ENCODE results near the gene FAM204A.

The FAM204A gene

DNA sequence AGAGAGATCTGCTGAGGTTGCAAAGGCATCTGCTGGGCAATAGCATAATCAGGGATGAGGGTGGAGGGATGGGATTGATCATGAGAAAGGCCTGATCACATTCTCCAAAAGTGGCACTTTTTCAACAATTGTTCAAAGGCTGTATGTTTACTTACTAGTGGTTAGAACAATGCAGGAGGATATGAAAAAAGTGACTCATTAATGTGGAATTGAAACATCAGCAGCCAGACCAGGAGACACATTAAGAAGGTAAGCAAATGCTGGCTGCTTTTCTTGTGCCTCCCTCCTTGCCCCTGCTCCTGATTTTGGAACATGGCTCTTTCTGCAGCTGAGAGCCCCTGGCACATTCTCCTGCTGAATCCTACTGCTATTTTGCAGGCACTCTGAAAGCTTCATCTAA, 63.5 kb downstream of the FAM204A start:
- DNase-seq = no peak
- Histone ChIP-seq H3K9me3 (peaks cover 0 to 8% (median 0%) of the 10 kb centered on the region in 3 donors), H3K27me3 (peaks cover 0 to 6% of the 10 kb centered on the region in 2 donors), H3K4me3 (no peak overlapping the region), H3K36me3 (no peaks in the 10 kb centered on the region), H3K4me1 (no peaks in the 10 kb centered on the region), H3K27ac (no peak overlapping the region)
- intact Hi-C loops (cut with DNase I; ENCODE audit: low total_unique reads) = no loop called here
- TF ChIP-seq, protein P1, sequence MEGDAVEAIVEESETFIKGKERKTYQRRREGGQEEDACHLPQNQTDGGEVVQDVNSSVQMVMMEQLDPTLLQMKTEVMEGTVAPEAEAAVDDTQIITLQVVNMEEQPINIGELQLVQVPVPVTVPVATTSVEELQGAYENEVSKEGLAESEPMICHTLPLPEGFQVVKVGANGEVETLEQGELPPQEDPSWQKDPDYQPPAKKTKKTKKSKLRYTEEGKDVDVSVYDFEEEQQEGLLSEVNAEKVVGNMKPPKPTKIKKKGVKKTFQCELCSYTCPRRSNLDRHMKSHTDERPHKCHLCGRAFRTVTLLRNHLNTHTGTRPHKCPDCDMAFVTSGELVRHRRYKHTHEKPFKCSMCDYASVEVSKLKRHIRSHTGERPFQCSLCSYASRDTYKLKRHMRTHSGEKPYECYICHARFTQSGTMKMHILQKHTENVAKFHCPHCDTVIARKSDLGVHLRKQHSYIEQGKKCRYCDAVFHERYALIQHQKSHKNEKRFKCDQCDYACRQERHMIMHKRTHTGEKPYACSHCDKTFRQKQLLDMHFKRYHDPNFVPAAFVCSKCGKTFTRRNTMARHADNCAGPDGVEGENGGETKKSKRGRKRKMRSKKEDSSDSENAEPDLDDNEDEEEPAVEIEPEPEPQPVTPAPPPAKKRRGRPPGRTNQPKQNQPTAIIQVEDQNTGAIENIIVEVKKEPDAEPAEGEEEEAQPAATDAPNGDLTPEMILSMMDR (IDR thresholded peaks at IDR 0.05) = no peak

DNA sequence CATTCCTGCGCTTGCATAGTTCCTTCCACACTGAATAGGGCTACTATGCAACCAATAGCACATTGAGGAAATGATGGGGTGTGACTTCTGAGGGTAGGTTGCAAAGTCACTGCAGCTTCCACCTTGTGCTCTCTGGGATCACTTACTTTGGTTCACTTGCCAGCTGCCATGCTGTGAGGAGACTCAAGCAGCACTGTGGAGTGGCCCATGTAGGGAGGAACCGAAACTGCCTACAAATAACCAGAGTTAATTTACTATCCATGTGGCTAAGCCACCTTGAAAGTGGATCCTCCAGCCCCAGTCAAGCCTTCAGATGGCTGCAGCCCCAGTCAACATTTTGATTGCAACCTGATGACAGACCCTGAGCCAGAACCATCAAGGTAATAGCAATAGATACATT, 64.3 kb downstream of the FAM204A start:
- DNase-seq = no peak
- Histone ChIP-seq H3K27me3 (no peaks in the 10 kb centered on the region), H3K27ac (no peak overlapping the region), H3K36me3 (no peaks in the 10 kb centered on the region), H3K4me3 (no peak overlapping the region), H3K4me1 (peaks cover 0 to 3% (median 0%) of the 10 kb centered on the region in 4 donors), H3K9me3 (peaks cover 0 to 8% (median 0%) of the 10 kb centered on the region in 3 donors)
- intact Hi-C loops (cut with DNase I; ENCODE audit: low total_unique reads) = no loop called here
- TF ChIP-seq, protein P1 (IDR thresholded peaks at IDR 0.05) = no peak

DNA sequence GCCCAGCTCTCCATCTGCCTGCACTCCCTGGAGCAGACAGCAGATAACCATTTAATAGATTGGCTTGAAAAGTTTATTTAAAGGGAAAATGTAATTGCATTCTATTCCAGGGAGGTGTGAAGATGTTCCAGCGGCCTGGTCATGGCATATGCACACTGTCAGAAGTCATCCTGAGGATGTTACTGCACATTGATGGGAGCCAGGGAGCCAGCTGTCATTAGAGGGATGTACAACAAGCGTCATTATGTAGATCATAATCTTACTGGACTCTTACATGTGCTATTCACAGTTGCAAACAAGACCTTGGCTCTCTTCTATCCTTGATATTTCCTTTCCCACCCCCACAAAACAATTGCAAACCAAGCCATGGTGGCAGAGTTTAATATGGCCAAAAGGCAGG, 65.4 kb downstream of the FAM204A start:
- TF ChIP-seq, protein P1 (IDR thresholded peaks at IDR 0.05) = no peak
- intact Hi-C loops (cut with DNase I; ENCODE audit: low total_unique reads) = no loop called here
- no peaks in the 10 kb centered on the region for H3K27me3 ChIP-seq
- peaks cover 0 to 8% (median 0%) of the 10 kb centered on the region in 3 donors for H3K9me3 ChIP-seq
- no peaks in the 10 kb centered on the region for H3K36me3 ChIP-seq
- DNase-seq = no peak
- H3K4me3 ChIP-seq = no peak overlapping the region
- H3K27ac ChIP-seq = no peak overlapping the region
- peaks cover 0 to 15% (median 1%) of the 10 kb centered on the region in 4 donors for H3K4me1 ChIP-seq

DNA sequence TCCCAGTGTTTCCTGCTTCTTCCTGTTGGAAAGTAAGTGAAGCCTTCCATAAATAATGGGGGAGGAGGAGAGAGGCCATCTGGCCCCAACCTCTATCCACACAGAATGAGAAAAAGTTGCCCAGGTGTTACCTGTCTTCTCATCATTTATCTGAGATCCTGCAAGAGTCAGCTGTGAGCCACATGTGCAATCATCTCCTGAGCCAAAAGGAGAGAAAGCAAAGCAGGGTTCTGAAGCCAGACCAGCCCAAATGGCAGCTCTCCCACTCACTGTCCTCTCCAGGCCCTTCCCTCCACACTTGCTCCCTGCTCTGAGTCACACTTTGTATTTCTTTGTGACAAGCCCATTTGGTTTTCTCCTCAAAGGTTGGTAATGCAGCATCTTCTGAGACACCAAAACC, 65.9 kb downstream of the FAM204A start:
- intact Hi-C loops (cut with DNase I; ENCODE audit: low total_unique reads) = no loop called here
- Histone ChIP-seq H3K27ac (no peak overlapping the region), H3K4me1 (peaks cover 0 to 20% (median 6%) of the 10 kb centered on the region in 4 donors), H3K4me3 (no peak overlapping the region), H3K36me3 (no peaks in the 10 kb centered on the region), H3K27me3 (no peaks in the 10 kb centered on the region), H3K9me3 (peaks cover 0 to 8% (median 0%) of the 10 kb centered on the region in 3 donors)
- DNase-seq = no peak
- TF ChIP-seq, protein P1 (IDR thresholded peaks at IDR 0.05) = no peak

DNA sequence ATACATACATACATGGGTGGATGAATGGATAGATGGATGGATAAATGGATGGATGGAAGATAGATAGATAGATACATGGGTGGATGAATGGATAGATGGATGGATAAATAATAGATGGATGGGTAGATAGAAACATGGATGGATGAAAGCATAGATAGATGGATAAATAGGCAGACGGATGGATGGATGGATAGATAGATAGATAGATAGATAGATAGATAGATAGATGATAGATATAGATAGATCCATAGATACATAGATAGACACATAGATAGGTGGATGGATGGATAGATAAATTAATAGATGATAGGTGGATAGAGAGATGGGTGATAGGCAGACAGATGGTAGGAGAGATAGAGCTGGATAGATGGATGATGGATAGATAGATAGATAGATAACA, 68.5 kb downstream of the FAM204A start:
- H3K36me3 ChIP-seq = no peaks in the 10 kb centered on the region
- intact Hi-C loops (cut with DNase I; ENCODE audit: low total_unique reads) = no loop called here
- TF ChIP-seq, protein P1 (IDR thresholded peaks at IDR 0.05) = no peak
- H3K9me3 ChIP-seq = peaks cover 0 to 8% (median 0%) of the 10 kb centered on the region in 3 donors
- DNase-seq = no peak
- no peak overlapping the region for H3K27ac ChIP-seq
- no peaks in the 10 kb centered on the region for H3K27me3 ChIP-seq
- H3K4me1 ChIP-seq = peaks cover 0 to 29% (median 7%) of the 10 kb centered on the region in 4 donors
- no peak overlapping the region for H3K4me3 ChIP-seq

DNA sequence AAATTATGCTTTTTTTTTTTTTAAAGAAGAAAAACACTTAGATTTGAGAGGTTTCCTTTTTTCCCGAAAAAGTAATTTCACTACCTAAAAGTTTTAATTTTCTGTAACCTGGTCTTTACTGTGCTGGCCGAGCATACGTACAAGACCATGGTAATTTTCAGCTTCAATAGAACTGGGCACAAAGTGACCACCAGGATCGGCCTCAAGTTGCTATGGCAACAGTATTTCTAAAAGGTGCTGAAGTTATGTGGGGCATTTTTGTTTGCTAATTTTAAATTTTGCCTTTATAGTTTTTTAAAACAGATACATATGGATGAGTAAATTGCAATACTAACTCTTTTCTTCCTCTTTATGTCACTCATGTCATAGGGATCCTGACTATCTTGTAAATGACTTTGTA, 69.4 kb downstream of the FAM204A start:
- TF ChIP-seq, protein P1 (IDR thresholded peaks at IDR 0.05) = no peak
- Histone ChIP-seq H3K36me3 (no peaks in the 10 kb centered on the region), H3K4me3 (peak overlapping the region in 1 of 2 donors; percentile 41), H3K4me1 (peaks cover 0 to 29% (median 7%) of the 10 kb centered on the region in 4 donors), H3K27ac (peak overlapping the region in 1 of 2 donors; percentile 58), H3K9me3 (peaks cover 0 to 2% (median 0%) of the 10 kb centered on the region in 3 donors), H3K27me3 (no peaks in the 10 kb centered on the region)
- intact Hi-C loops (cut with DNase I; ENCODE audit: low total_unique reads) = no loop called here
- no peak for DNase-seq

Data from tibial artery (tissue), 4 donors.